ENCODE data around the gene CFB.

DNA sequence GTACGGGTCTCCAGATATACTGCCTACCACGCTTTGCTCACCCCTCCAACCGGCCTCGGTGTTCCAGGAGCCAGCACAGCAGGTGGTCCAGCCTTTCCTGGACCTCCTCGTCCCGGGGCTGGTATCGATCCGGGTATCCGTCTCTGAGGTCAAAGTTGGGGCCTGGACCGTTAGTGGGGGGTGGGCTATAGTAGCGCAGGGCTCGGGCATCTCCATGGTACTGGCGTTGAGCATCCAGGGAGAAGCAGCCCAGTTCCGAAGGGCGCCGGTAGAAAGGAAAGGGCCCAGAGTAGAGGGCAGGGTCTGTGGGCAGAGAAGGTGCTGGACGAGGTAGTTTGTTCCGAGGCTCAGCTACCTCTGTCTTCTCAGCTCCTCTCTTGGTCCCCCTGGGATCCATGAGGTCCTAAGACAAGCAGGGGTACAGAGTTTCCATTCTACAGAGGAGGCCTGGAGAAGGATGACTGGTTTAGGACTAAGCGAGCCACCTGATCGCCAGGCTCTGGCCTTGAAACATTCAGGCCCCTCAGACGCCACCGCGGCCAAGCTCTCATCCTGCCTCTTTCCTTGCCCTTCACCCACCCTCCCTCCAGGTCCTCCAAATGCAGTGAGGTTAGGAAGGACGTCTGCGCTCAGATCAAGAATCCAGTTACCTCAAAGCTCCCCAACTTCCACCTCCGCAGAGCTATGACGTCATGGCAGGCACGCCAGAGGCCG is 25.5 kb downstream of the CFB start:
- TF ChIP-seq, protein P1, sequence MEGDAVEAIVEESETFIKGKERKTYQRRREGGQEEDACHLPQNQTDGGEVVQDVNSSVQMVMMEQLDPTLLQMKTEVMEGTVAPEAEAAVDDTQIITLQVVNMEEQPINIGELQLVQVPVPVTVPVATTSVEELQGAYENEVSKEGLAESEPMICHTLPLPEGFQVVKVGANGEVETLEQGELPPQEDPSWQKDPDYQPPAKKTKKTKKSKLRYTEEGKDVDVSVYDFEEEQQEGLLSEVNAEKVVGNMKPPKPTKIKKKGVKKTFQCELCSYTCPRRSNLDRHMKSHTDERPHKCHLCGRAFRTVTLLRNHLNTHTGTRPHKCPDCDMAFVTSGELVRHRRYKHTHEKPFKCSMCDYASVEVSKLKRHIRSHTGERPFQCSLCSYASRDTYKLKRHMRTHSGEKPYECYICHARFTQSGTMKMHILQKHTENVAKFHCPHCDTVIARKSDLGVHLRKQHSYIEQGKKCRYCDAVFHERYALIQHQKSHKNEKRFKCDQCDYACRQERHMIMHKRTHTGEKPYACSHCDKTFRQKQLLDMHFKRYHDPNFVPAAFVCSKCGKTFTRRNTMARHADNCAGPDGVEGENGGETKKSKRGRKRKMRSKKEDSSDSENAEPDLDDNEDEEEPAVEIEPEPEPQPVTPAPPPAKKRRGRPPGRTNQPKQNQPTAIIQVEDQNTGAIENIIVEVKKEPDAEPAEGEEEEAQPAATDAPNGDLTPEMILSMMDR (IDR thresholded peaks at IDR 0.05): no peak
- TF ChIP-seq POLR2A (IDR thresholded peaks at IDR 0.05): no peak
